GM18519 (cell line): Measurements from ENCODE around the gene TFF2.

Experiments used
- ATAC-seq: cut with Tn5 transposase; IDR thresholded peaks from one replicate; pipeline ENCODE4 v1.9.1; 2021; ENCODE audit warnings: mild to moderate bottlenecking, moderate library complexity; ENCODE audit not compliant: unreplicated experiment, low FRiP score

Gene TFF2

DNA sequence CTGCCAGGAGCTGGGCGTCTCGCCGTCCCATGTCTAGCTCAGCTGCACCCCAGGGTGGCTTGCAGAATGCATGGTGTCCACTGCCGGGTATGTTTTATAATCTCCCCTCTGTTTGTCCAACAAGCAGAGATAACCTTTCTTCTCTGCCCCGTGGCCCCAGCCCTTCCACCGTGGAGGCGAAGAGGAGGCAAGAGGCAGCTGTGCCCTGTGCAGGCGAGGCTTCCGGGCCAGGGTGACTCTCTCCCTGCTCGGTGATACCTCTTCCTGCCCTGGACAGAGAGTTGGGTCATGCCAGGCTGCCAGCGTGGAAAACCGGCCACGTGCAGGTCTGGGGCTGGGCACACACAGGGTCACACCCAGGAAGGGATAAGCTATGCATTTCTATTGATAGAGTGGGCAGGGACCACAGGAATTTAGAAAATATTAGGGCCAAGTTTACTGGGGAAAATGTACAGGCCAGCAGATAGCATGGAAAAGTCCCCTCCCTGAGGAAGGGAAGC is at the start of gene TFF2:
Gene TFF2 (minus strand): TSS at position 68 of the 500 bp plus-strand sequence. CDS start 37 bp downstream, at position 31.
- ATAC-seq: no peak

DNA sequence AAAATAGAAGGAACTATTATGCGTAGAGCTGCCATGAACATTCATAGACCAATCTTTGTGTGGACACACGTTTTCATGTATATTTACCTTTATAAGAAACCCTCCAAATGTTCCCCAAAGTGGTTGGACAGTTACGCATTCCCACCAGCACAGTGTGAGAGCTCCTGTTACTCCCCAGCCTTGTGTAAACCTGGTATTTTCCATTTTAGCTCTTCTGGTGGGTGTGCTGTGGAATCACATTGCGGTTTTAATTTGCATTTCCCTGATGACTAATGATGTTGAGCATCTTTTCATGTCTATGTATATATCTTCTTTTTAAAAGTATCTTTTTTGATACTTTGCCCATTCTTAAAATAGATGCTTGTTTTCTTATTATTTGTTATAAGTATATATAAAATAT is 49.7 kb upstream of the TFF2 start:
- no peak for ATAC-seq

GRCh38 chr21:42398436-42399028 is 47.7 kb upstream of the TFF2 start:
- no peak for ATAC-seq

DNA sequence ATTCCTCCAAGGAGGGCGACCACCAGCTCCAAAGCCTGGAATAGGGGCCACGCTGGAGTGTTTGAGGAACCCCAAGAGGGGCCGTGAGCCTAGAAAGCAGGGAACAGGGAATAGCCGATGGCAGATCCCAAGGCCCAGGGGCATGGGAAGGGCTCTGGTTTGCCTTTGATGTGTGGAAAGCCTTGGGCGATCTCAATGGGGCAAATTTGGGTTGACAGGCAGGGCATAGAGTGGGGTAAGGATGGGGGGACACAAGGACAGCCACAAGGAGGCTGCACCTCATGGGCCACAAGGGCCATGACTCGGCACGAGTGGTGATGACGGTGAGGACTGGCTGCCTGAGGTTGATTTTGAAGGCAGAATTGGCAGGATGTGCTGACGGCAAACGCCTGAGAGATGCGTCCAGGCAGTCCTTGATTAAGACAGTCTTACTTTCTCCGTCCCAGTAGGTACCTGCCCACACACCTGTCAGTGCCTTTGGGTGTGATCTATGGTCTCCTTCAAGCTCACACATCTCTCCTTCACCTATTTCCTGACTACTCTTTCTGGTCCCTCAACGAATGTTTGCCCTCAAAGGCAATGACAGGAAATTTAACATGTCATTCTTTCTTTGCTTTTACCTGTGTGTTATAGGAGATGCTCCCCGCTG is 47.1 kb upstream of the TFF2 start:
- ATAC-seq: no peak

DNA sequence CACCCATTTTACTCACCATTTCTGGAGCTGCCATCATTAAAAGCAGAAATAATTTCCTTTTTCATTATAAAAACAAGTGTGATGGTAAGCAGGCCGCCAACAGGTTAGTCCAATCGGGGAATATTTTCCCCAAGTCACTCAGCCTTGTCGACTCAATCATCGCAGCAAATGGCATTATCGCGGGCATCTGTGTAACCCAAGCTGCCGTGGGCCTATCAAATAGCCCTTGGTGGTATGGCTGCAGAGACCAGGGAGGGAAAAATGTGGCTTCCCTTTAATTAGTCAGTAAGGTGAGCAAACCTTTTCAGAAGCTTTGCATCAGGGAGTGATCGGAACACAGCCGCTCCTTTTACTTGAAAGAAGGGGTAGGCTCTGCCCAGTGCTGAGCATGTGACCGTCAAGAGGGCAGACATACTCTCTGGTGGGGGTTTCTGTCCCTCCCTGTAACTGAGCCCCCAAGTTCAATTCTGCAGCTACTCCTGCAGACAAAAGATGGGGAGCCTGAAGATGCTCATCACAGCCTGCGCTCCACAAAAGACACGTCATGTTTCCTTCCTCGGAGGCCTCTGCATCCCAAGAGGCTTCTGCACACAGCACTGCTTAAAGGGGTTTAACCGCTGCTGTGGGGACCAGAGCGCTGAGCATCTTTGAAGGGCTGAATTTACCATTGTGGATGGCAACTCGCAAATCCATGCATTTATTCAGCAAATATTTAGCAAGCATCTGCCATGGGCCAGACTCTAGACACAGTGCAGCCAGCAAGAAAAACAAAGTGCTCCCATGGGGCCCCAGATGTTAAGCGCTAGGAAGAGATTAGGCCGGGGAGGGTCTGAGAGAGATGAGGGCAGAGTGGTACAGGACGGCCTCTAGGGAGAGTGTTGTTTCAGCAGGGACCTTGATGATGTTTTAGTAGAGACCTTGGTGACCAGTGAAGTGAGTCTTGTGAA is 46.3 kb upstream of the TFF2 start:
- no peak for ATAC-seq

GRCh38 chr21:42395905-42396651 is 45.3 kb upstream of the TFF2 start, which contains the start of gene TMPRSS3:
TSS of gene TMPRSS3 (minus strand) at chr21:42396052. CDS start at chr21:42395417, 635 bp downstream.
- ATAC-seq: no peak

- ATAC-seq: no peak
Observed at GRCh38 chr21:42395302-42395701, 44.5 kb upstream of the TFF2 start.

DNA sequence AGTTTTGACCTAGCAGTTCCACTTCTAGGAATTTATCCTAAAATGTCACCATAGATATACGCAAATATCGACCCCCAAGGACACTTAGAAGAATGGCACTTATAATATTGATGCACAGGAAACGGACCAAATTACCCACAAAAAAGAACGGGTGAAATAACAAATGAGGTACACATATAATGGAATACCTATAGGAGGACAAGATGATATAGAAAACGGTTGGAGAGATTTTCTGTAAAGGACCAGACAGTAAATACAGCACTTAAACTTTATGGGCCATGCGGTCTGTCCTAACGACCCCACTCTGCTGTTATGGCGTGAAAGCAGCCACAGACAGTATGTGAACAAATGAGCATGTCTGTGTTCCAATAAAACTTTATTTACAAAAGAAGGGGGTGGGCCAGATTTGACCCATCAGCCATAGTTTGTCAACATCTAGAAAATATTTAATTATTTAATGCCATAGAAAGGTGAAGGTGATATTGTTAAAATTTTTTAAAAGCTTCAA is 42.7 kb upstream of the TFF2 start:
- ATAC-seq: no peak

DNA sequence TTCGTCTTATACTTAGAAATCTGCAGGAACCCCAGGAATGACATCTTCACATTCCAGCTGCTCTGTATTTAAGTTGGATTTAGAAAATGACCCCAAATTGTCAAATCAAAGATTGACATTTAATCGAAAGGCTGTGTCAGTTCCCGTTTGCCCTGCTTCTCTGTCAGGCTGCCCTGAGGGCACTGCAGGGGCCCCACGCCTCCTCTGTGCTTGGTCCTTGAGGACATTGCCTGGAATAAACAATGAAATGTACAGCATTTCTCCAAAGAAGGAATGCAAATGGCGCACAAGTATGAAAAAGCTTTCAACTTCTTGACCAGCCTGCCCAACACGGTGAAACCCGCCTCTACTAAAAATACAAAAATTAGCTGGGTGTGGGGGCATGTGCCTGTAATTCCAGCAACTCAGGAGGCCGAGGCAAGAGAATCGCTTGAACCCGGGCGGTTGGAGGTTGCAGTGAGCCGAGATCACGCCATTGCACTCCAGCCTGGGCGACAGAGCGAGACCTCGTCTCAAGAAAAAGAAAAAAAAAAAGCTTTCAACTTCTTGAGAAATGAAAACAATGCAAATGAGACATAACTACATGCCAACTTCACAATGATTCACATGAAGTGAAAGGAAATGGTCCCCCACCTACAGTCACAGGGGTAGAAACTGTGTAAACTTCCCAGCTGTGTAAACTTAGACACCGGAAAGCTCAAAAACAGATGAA is 42.1 kb upstream of the TFF2 start:
- ATAC-seq: peak; percentile 56

- no peak for ATAC-seq
Observed at GRCh38 chr21:42391297-42391696, 40.5 kb upstream of the TFF2 start.

DNA sequence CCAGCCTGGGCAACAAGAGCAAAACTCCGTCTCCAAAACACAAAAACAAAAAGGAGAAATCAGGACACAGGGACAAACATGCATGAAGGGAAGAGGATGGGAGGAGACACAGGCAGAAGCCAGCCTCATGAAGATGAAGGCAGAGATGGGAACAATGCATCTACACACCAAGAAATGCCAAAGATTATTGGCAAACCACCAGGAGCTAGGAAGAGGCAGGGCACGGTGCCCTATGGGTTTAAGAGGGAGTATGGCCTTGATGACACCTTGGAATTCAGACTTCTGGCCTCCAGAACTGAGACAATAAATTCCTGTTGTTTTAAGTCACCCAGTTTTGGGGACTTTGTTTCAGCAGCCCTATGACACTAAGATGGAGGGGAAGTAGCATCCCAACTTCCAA is 39.9 kb upstream of the TFF2 start:
- ATAC-seq: no peak

DNA sequence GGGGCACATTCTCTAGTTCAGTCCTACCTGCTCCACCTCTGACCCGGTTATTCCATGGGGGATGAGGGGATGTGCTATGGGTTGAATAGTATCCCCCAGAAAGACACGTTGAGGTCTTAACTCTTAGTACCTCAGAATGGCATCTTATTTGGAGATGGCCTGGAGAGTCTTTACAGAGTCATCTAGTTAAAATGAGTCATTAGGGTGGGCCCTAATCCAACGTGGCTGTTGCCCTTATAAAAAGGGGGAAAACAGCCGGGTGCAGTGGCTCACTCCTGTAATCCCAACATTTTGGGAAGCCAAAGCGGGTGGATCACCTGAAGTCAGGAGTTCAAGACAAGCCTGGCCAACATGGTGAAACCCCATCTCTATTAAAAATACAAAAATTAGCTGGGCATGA is 39.4 kb upstream of the TFF2 start:
- no peak for ATAC-seq

- no peak for ATAC-seq
Observed at GRCh38 chr21:42389449-42389835, 38.6 kb upstream of the TFF2 start.

DNA sequence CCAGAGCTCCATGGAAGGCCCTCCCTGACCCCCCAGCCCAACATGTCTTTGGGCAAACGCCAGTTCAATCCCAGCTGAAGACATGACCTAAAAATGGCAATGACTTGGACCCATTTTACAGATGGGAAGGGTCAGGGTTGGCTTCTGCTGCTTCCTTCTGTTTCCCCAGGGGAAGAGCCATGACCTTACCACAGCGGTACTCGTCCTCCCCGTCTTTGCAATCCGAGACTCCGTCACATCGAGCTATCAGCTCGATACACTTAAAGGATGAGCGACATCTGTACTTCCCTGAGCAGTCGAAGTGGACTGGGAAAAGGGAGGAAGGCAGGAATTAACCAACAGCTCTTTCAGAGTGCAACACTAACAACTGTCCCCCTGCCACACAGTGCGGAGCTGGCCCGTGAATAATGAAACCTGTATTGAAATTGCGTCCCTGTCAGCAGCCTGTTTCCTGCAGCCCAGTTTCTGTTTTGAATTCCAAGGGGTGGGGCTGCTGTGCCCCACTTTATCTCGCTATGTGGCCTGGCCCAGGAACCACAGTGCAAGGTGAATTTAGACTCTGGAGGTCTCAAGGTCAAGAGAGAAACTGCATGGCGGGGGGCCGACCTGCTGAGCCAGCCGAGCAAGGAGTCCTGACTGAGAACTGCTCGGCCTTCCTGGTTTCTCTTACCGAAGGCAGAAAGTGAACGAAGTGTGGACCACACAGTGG is 38.1 kb upstream of the TFF2 start:
- no peak for ATAC-seq

DNA sequence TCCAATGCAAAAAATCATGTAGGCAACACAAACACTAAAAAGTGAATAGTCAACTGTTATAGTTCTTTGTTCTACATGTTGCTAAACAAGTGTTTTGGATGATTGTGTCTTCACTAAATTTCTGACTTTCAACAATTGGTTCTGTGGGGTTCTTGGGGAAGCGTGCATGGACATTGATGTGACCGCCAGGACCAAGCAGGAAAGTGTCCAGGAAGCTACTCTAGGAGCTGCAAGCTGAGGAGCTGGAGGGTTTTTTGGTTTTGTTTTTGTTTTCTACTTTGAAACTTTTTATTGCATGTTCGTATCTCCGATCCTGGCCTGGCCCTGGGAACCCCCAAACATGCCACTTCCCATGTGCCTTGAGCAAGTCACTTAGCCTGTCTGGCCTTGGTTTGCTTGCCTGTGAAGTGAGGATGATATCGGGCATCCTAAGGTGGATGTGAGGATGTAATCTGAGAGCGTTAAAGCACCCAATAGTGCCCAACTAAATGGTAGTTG is 37.1 kb upstream of the TFF2 start:
- ATAC-seq: no peak

DNA sequence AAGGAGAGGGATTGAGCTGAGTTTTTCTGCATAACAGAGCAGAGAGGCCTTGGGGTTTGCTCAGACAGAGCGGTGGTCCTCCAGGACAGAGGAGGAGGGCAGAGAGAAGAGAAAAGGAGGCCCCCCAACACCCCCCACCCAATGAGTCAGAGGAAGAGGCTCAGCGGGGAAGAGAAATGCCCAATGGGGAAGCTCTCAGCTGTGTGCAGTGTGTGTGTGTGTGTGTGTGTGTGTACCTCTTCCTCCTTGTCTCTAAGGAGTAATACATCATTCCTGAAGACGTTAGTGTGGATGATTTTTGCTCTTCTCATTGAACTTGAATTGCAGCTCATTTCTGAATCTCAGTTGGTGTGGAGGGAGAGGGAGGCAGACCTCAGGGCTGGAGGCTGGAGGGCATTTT is 36.4 kb upstream of the TFF2 start:
- no peak for ATAC-seq

DNA sequence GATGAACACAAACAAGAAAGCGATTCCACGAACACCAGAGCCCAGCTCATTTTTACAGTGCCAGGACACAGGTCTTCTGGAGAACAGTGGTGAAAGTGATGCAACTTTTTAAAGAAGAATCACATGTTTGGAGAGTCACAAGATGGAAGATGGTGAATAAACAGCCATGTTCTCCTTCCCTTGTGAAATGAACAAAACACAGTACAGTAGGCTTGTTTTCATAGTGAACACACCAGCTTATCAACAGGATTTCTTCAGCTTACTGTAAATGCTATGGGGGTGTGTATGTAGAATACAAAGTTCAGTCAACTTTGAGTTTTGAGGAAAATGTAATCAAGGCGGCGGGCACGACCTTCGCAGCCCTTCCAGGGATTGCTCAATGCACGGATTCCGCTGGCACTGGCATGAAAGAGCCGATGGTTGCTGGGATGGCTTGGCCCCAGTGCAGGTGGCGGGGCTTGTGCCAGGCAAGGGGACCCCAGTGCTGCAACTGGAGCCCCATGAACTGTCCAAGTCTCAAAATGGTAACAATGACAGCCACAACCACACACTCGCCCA is 35.3 kb upstream of the TFF2 start:
- ATAC-seq: no peak

GRCh38 chr21:42385619-42386018 is 34.8 kb upstream of the TFF2 start:
- no peak for ATAC-seq

- ATAC-seq: no peak
Observed at GRCh38 chr21:42384989-42385388, 34.2 kb upstream of the TFF2 start.
